ENCODE data around the gene FRMD4A. TPM values are rescaled to one million over a fixed set of nuclear protein-coding genes. Genes with fewer than 3 reads are reported as not detected.

The FRMD4A gene
- total RNA-seq, 2 experiments from 2014 or later: 3.1 to 3.7 TPM

GRCh38 chr10:14179251-14179650 lies 151.5 kb downstream of the FRMD4A start:
- ChIA-PET POLR2A (no interaction called here), CTCF (no interaction called here)
- H3K27ac ChIP-seq (ENCODE audit: low read depth in 1 of 2, low read length in 2 of 2): no peak overlapping the region
- Mint-ChIP-seq H3K9me3 (no peaks in the 10 kb centered on the region), H3K27me3 (peaks cover 83% of the 10 kb centered on the region), H3K4me3 (no peak overlapping the region), H3K36me3 (ENCODE audit: low read depth) (no peaks in the 10 kb centered on the region), H3K27ac (no peak overlapping the region), H3K4me1 (ENCODE audit: low read depth) (peaks cover 4% of the 10 kb centered on the region)
- DNase-seq (no peak), ATAC-seq (ENCODE audit: poor library complexity) (no peak)
- intact Hi-C loops (cut with DNase I, micrococcal nuclease): no loop called here
- no peak overlapping the region for H3K4me3 ChIP-seq (ENCODE audit: low read length)
- H3K27me3 ChIP-seq (ENCODE audit: control insufficient read depth in 1 of 2, insufficient read depth in 2 of 2, low read length in 2 of 2): peaks cover 49 to 59% of the 10 kb centered on the region in 2 experiments
- H3K36me3 ChIP-seq (ENCODE audit: insufficient read depth, low read length): no peaks in the 10 kb centered on the region
- H3K4me1 ChIP-seq (ENCODE audit: insufficient read depth, low read length): peaks cover 3% of the 10 kb centered on the region
- H3K9me3 ChIP-seq (ENCODE audit: control insufficient read depth in 1 of 2, insufficient read depth in 1 of 2, low read length in 2 of 2): peaks cover 0 to 4% of the 10 kb centered on the region in 2 experiments
- no peak for TF ChIP-seq CTCF (IDR thresholded peaks at IDR 0.05)

GRCh38 chr10:14173706-14174594 lies 156.8 kb downstream of the FRMD4A start:
- POLR2A ChIA-PET: interaction anchor here (2.4 kb wide), 1 partner anchor 11 kb away, joined by 19 read pairs; no protein-coding TSS in a partner anchor
- no peak for TF ChIP-seq CTCF (IDR thresholded peaks at IDR 0.05)
- intact Hi-C loops (cut with DNase I, micrococcal nuclease): no loop called here

GRCh38 chr10:14173391-14173705 lies 157.4 kb downstream of the FRMD4A start:
- H3K9me3 ChIP-seq (ENCODE audit: control insufficient read depth in 1 of 2, insufficient read depth in 1 of 2, low read length in 2 of 2): no peaks in the 10 kb centered on the region
- peak; percentile 64 for ATAC-seq (ENCODE audit: poor library complexity)
- peak in 1 of 14 experiments; percentile 50 for DNase-seq
- H3K27me3 ChIP-seq (ENCODE audit: control insufficient read depth in 1 of 2, insufficient read depth in 2 of 2, low read length in 2 of 2): peaks cover 26 to 62% of the 10 kb centered on the region in 2 experiments
- H3K4me3 ChIP-seq (ENCODE audit: low read length): peak overlapping the region; percentile 51
- Mint-ChIP-seq H3K9me3 (no peaks in the 10 kb centered on the region), H3K27ac (no peak overlapping the region), H3K4me1 (ENCODE audit: low read depth) (peaks cover 17% of the 10 kb centered on the region), H3K4me3 (peak overlapping the region; percentile 77), H3K27me3 (peaks cover 100% of the 10 kb centered on the region), H3K36me3 (ENCODE audit: low read depth) (no peaks in the 10 kb centered on the region)
- H3K4me1 ChIP-seq (ENCODE audit: insufficient read depth, low read length): peaks cover 13% of the 10 kb centered on the region
- ChIA-PET POLR2A (interaction anchor here (2.4 kb wide), 1 partner anchor 12 kb away, joined by 19 read pairs; no protein-coding TSS in a partner anchor), CTCF (interaction anchor here (1.4 to 1.8 kb wide), 2 partner anchors 11 to 24 kb away, joined by 3 to 4 read pairs; no protein-coding TSS in a partner anchor)
- H3K36me3 ChIP-seq (ENCODE audit: insufficient read depth, low read length): no peaks in the 10 kb centered on the region
- intact Hi-C loops (cut with DNase I, micrococcal nuclease): no loop called here
- no peak overlapping the region for H3K27ac ChIP-seq (ENCODE audit: low read depth in 1 of 2, low read length in 2 of 2)
- TF ChIP-seq CTCF (IDR thresholded peaks at IDR 0.05): no peak

More at GRCh38 chr10:14173706-14174594, 156.8 kb downstream of the FRMD4A start:
- no peaks in the 10 kb centered on the region for H3K36me3 Mint-ChIP-seq (ENCODE audit: low read depth)
- H3K27me3 Mint-ChIP-seq: peaks cover 100% of the 10 kb centered on the region
- H3K9me3 Mint-ChIP-seq: no peaks in the 10 kb centered on the region
- CTCF ChIA-PET: interaction anchor here (1.8 kb wide), 1 partner anchor 23 kb away, joined by 4 read pairs; no protein-coding TSS in a partner anchor
- peak; percentile 41 for ATAC-seq (ENCODE audit: poor library complexity)
- Histone ChIP-seq H3K36me3 (ENCODE audit: insufficient read depth, low read length) (no peaks in the 10 kb centered on the region), H3K4me1 (ENCODE audit: insufficient read depth, low read length) (peaks cover 13% of the 10 kb centered on the region), H3K9me3 (ENCODE audit: control insufficient read depth in 1 of 2, insufficient read depth in 1 of 2, low read length in 2 of 2) (no peaks in the 10 kb centered on the region), H3K27ac (ENCODE audit: low read depth in 1 of 2, low read length in 2 of 2) (no peak overlapping the region), H3K27me3 (ENCODE audit: control insufficient read depth in 1 of 2, insufficient read depth in 2 of 2, low read length in 2 of 2) (peaks cover 32 to 60% of the 10 kb centered on the region in 2 experiments), H3K4me3 (ENCODE audit: low read length) (peak overlapping the region; percentile 51)
- peaks cover 17% of the 10 kb centered on the region for H3K4me1 Mint-ChIP-seq (ENCODE audit: low read depth)
- peak overlapping the region; percentile 77 for H3K4me3 Mint-ChIP-seq
- no peak overlapping the region for H3K27ac Mint-ChIP-seq
- peak in 7 of 14 experiments; percentile 2 to 42 (median 19) for DNase-seq
